ENCODE data around the gene WDR88.

DNA sequence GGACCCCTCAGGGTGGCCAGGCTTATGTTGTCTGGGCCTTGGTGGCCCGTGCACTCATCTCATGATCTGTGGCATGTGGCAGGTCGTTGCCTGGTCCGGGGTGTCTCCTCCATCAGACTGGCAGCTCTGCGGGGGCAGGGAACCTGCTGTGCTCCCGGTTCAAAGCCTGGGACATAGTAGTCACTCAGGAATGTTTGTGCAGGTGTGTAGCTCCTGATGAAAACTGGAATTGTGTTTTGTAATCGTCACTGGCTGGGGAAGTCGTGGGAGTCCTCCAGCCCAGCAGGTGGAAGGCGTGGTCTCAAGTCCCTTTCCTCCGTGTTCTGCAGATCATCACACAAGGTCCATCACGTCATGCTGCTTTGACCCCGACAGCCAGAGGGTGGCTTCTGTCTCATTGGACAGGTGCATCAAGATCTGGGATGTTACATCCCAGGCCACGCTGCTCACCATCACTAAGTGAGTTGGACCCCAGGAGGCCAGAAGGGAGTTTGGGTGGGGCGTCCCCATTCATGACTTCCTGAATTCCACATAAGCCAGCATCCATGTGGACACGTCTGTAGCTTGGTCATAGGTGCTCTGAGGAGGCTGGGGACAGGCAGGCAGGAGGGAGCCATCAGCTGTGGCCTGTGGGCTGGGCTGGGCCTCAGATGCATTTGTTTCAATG, 19.1 kb downstream of the WDR88 start:
- TF ChIP-seq, protein P1, sequence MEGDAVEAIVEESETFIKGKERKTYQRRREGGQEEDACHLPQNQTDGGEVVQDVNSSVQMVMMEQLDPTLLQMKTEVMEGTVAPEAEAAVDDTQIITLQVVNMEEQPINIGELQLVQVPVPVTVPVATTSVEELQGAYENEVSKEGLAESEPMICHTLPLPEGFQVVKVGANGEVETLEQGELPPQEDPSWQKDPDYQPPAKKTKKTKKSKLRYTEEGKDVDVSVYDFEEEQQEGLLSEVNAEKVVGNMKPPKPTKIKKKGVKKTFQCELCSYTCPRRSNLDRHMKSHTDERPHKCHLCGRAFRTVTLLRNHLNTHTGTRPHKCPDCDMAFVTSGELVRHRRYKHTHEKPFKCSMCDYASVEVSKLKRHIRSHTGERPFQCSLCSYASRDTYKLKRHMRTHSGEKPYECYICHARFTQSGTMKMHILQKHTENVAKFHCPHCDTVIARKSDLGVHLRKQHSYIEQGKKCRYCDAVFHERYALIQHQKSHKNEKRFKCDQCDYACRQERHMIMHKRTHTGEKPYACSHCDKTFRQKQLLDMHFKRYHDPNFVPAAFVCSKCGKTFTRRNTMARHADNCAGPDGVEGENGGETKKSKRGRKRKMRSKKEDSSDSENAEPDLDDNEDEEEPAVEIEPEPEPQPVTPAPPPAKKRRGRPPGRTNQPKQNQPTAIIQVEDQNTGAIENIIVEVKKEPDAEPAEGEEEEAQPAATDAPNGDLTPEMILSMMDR (IDR thresholded peaks at IDR 0.05) = no peak
- no peak for TF ChIP-seq POLR2A (IDR thresholded peaks at IDR 0.05)

Measured in body of pancreas (tissue), 4 donors.